Breast epithelium (tissue), 3 donors: Measurements from ENCODE around the gene CARF.

ENCODE experiments used
- CTCF ChIP-seq, 3 donors: fragments of 450-650 bp; IDR thresholded peaks; one replicate each; pipeline ENCODE4 v1.5.1; 2016 to 2017; ENCODE audit warnings: antibody characterized with exemption in 3 of 3, mild to moderate bottlenecking in 3 of 3, moderate library complexity in 3 of 3
- POLR2A ChIP-seq: fragments of 450-650 bp; IDR thresholded peaks from one replicate; pipeline ENCODE4 v1.6.1; 2016; ENCODE audit warnings: antibody characterized with exemption, mild to moderate bottlenecking, moderate library complexity

DNA sequence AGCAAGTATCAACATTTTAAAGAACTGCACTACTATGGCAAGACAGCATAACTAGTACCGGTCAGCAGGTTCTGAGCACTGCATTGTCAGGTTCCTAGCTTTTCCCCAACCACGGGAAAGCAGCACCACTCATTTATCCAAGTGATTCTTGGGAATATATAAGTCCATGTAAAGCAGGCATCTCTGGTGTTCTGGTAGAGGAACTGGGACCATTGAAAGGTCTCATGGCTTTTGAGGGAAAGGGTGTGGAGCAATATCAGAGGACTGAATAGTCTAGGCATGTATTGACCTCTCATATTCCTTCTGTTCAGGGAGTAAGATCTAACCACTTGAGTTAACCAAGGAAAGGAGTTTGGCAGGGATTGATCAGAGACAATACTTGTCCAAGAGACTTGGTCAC is 34.4 kb upstream of the CARF start:
- TF ChIP-seq POLR2A (no peak), CTCF (IDR thresholded peaks at IDR 0.05) (no peak)
